Activated CD8-positive, alpha-beta memory T cell treated with anti-CD3 and anti-CD28 coated beads, Interleukin-2, amount 50 U/mL, for 48 hours (primary cell): Measurements from ENCODE around the gene ZKSCAN3.
"Not testable (repeated sequence)": the region's sequence is repeated elsewhere in the genome, so short reads cannot be mapped to it uniquely, and the experiment has no call there.

Experiments
- DNase-seq: peaks from one replicate; pipeline ENCODE4 v3.0.0-alpha.2; 2020

ZKSCAN3 gene

GRCh38 chr6:28378644-28379043 is 28.9 kb downstream of the ZKSCAN3 start:
- DNase-seq: no peak

GRCh38 chr6:28380381-28380780 is 30.6 kb downstream of the ZKSCAN3 start:
- DNase-seq: no peak

GRCh38 chr6:28383235-28384142 is 33.7 kb downstream of the ZKSCAN3 start:
- DNase-seq: peak; percentile 59

GRCh38 chr6:28384143-28384533 is 34.4 kb downstream of the ZKSCAN3 start:
- no peak for DNase-seq

- DNase-seq: no peak
Measured at GRCh38 chr6:28390688-28391087, 40.9 kb downstream of the ZKSCAN3 start.

- DNase-seq: no peak
Measured at GRCh38 chr6:28393912-28394662, 44.3 kb downstream of the ZKSCAN3 start.

GRCh38 chr6:28395918-28396317 is 46.2 kb downstream of the ZKSCAN3 start:
- no peak for DNase-seq

GRCh38 chr6:28399350-28400121 is 49.8 kb downstream of the ZKSCAN3 start, which contains the start of gene ZSCAN12:
ZSCAN12 (minus strand) TSS chr6:28399747; CDS start chr6:28398405, 1,342 bp downstream.
- peak; percentile 93 for DNase-seq

- DNase-seq: no peak
Measured at GRCh38 chr6:28400122-28400451, 50.3 kb downstream of the ZKSCAN3 start.

- no peak for DNase-seq
Measured at GRCh38 chr6:28401172-28401571, 51.4 kb downstream of the ZKSCAN3 start.

GRCh38 chr6:28402197-28402596 is 52.5 kb downstream of the ZKSCAN3 start:
- no peak for DNase-seq

- DNase-seq: not testable (repeated sequence)
Measured at GRCh38 chr6:28403923-28404322, 54.2 kb downstream of the ZKSCAN3 start.

GRCh38 chr6:28407401-28407800 is 57.7 kb downstream of the ZKSCAN3 start:
- no peak for DNase-seq

- no peak for DNase-seq
Measured at GRCh38 chr6:28408076-28408802, 58.5 kb downstream of the ZKSCAN3 start.

GRCh38 chr6:28410767-28411166 is 61.0 kb downstream of the ZKSCAN3 start:
- no peak for DNase-seq

GRCh38 chr6:28413681-28414080 is 63.9 kb downstream of the ZKSCAN3 start:
- DNase-seq: no peak
